ENCODE measurements around the gene PNPLA2. TPM values are rescaled to one million over a fixed set of nuclear protein-coding genes. Genes with fewer than 3 reads are reported as not detected.

Gene PNPLA2
- total and polyA plus RNA-seq, 2 of the 8 experiments (the other 6 are each of a cell fraction or from before 2014, with no cell fraction given): 30.9 to 62.1 TPM

GRCh38 chr11:783581-784015, 35.1 kb upstream of the PNPLA2 start (continued):
- TF ChIP-seq KDM1A (IDR thresholded peaks at IDR 0.05; ENCODE audit: borderline replicate concordance, low read length): no peak; the same call in 1 of the 2 replicates
- peak in 2 of 3 experiments; percentile 85 to 97; a peak in 3 of 4 replicates for TF ChIP-seq CTCF (IDR thresholded peaks at IDR 0.05; ENCODE audit: control extremely low read depth in 1 of 3, insufficient read depth in 1 of 3, low read depth in 1 of 3, low read length in 3 of 3)
- TF ChIP-seq CBX8 (IDR thresholded peaks at IDR 0.05; ENCODE audit: borderline replicate concordance, low read depth, low read length): no peak
- TF ChIP-seq SIN3A (conservative IDR thresholded peaks at IDR 0.05 in 1 of 2, IDR thresholded peaks at IDR 0.05 in 1 of 2; ENCODE audit: low read depth in 1 of 2, low read length in 2 of 2): 0 out of 4 replicates have a peak, but pooled peaks of 1 of the 2 experiments have one; percentile 63
- TF ChIP-seq TAF1 (IDR thresholded peaks at IDR 0.05; ENCODE audit: low read depth, low read length): peak; percentile 52; the same call in 1 of the 2 replicates
- TF ChIP-seq POLR2A (IDR thresholded peaks at IDR 0.05; ENCODE audit: control extremely low read depth in 1 of 2, low read depth in 2 of 2, low read length in 2 of 2): peak in 1 of 2 experiments; percentile 53; a peak in 2 of 3 replicates
- no peak for TF ChIP-seq SIX5 (IDR thresholded peaks at IDR 0.05; ENCODE audit: low read depth, low read length)
- 0 out of 4 replicates have a peak, but pooled peaks of 1 of the 2 experiments have one; percentile 52 for TF ChIP-seq HDAC2 (IDR thresholded peaks at IDR 0.05; ENCODE audit: borderline replicate concordance in 1 of 2, low read depth in 2 of 2, low read length in 2 of 2)
- TF ChIP-seq SP4 (IDR thresholded peaks at IDR 0.05; ENCODE audit: low read length): no peak
- peak; percentile 58 for TF ChIP-seq MAX (IDR thresholded peaks at IDR 0.05)
- no peak for TF ChIP-seq SP2 (IDR thresholded peaks at IDR 0.05; ENCODE audit: low read length)
- TF ChIP-seq POLR2AphosphoS5 (IDR thresholded peaks at IDR 0.05; ENCODE audit: low read depth, low read length): peak; percentile 48; the same call in 1 of the 2 replicates
- TF ChIP-seq KDM4A (IDR thresholded peaks at IDR 0.05; ENCODE audit: low read depth, low read length, severe bottlenecking): no peak
- TF ChIP-seq BRCA1 (IDR thresholded peaks at IDR 0.05; ENCODE audit: low read depth, low read length): no peak
- TF ChIP-seq TCF12 (IDR thresholded peaks at IDR 0.05; ENCODE audit: low read depth, low read length): peak; percentile 89
- TF ChIP-seq JUND (IDR thresholded peaks at IDR 0.05; ENCODE audit: low read length): peak; percentile 41; the same call in 1 of the 2 replicates

Measured in H1 (cell line).